Measurements from ENCODE around the gene IL17RE. TPM values are rescaled to one million over a fixed set of nuclear protein-coding genes. Genes with fewer than 3 reads are reported as not detected.
"Not testable (repeated sequence)": the region's sequence is repeated elsewhere in the genome, so short reads cannot be mapped to it uniquely, and the experiment has no call there.

IL17RE gene
- 2.9 TPM for polyA plus RNA-seq (2012; ENCODE audit: insufficient read depth, insufficient read length, low read depth)

GRCh38 chr3:9902372-9903237 is at the start of gene IL17RE:
TSS of gene IL17RE (plus strand) at chr3:9902848. CDS start at chr3:9902933, 85 bp downstream.
- no peaks in the 10 kb centered on the region for H3K4me1 ChIP-seq

GRCh38 chr3:9854291-9854940 is 48.2 kb upstream of the IL17RE start:
- not testable (repeated sequence) for H3K4me1 ChIP-seq; DNase-seq; H3K27me3 ChIP-seq; H3K36me3 ChIP-seq; H3K9me3 ChIP-seq; H3K4me3 ChIP-seq (ENCODE audit: low read depth, low read length)

More at GRCh38 chr3:9902372-9903237, at the start of gene IL17RE:
- Histone ChIP-seq H3K36me3 (no peaks in the 10 kb centered on the region), H3K4me3 (ENCODE audit: low read depth, low read length) (no peak within 1 kb of the TSS), H3K27me3 (no peaks in the 10 kb centered on the region), H3K9me3 (no peaks in the 10 kb centered on the region)
- DNase-seq = no peak
- TF ChIP-seq CTCF (IDR thresholded peaks at IDR 0.05; ENCODE audit: low read depth, low read length) = no peak

GRCh38 chr3:9855594-9855993 is 47.1 kb upstream of the IL17RE start:
- Histone ChIP-seq H3K4me1 (no peaks in the 10 kb centered on the region), H3K4me3 (ENCODE audit: low read depth, low read length) (no peak overlapping the region), H3K36me3 (no peaks in the 10 kb centered on the region), H3K9me3 (no peaks in the 10 kb centered on the region), H3K27me3 (no peaks in the 10 kb centered on the region)
- no peak for DNase-seq
- TF ChIP-seq CTCF (IDR thresholded peaks at IDR 0.05; ENCODE audit: low read depth, low read length) = no peak

GRCh38 chr3:9859530-9860025 is 43.1 kb upstream of the IL17RE start:
- H3K4me3 ChIP-seq (ENCODE audit: low read depth, low read length) = no peak overlapping the region
- no peaks in the 10 kb centered on the region for H3K4me1 ChIP-seq
- DNase-seq = no peak
- no peaks in the 10 kb centered on the region for H3K27me3 ChIP-seq
- H3K9me3 ChIP-seq = no peaks in the 10 kb centered on the region
- no peak for TF ChIP-seq CTCF (IDR thresholded peaks at IDR 0.05; ENCODE audit: low read depth, low read length)
- no peaks in the 10 kb centered on the region for H3K36me3 ChIP-seq

- H3K4me1 ChIP-seq = no peaks in the 10 kb centered on the region
- no peaks in the 10 kb centered on the region for H3K27me3 ChIP-seq
- no peak for TF ChIP-seq CTCF (IDR thresholded peaks at IDR 0.05; ENCODE audit: low read depth, low read length)
- no peaks in the 10 kb centered on the region for H3K9me3 ChIP-seq
- H3K36me3 ChIP-seq = no peaks in the 10 kb centered on the region
- no peak for DNase-seq
- H3K4me3 ChIP-seq (ENCODE audit: low read depth, low read length) = no peak overlapping the region
Measured at GRCh38 chr3:9861201-9861600, 41.4 kb upstream of the IL17RE start.

- Histone ChIP-seq H3K9me3 (no peaks in the 10 kb centered on the region), H3K27me3 (no peaks in the 10 kb centered on the region), H3K4me1 (no peaks in the 10 kb centered on the region), H3K36me3 (no peaks in the 10 kb centered on the region), H3K4me3 (ENCODE audit: low read depth, low read length) (no peak overlapping the region)
- DNase-seq = no peak
- no peak for TF ChIP-seq CTCF (IDR thresholded peaks at IDR 0.05; ENCODE audit: low read depth, low read length)
Measured at GRCh38 chr3:9861626-9862130, 41.0 kb upstream of the IL17RE start.
